HUES64 (cell line): ENCODE measurements around the gene BDKRB1.
"Not testable (repeated sequence)": the region's sequence is repeated elsewhere in the genome, so short reads cannot be mapped to it uniquely, and the experiment has no call there.

Experiments used
- H3K27ac ChIP-seq: 2 replicates; pipeline ENCODE4 v1.7.0; 2013; ENCODE audit warnings: low read depth, low read length, inconsistent platforms
- H3K27me3 ChIP-seq: 2 replicates; pipeline ENCODE4 v1.6.1; 2013; ENCODE audit warnings: mild to moderate bottlenecking, low read length; ENCODE audit not compliant: insufficient read depth
- H3K36me3 ChIP-seq: 2 replicates; pipeline ENCODE4 v1.6.1; 2013; ENCODE audit warnings: mild to moderate bottlenecking, low read length; ENCODE audit not compliant: insufficient read depth
- H3K4me1 ChIP-seq: 2 replicates; pipeline ENCODE4 v1.6.1; 2013; ENCODE audit warnings: mild to moderate bottlenecking, low read length, moderate library complexity; ENCODE audit not compliant: insufficient read depth
- H3K4me3 ChIP-seq: 2 replicates; pipeline ENCODE4 v1.5.1; 2013; ENCODE audit warnings: mild to moderate bottlenecking, low read length, moderate library complexity
- H3K9ac ChIP-seq: 2 replicates; pipeline ENCODE4 v1.6.1; 2013; ENCODE audit warnings: mild to moderate bottlenecking, low read depth, low read length
- H3K9me3 ChIP-seq: 2 replicates; pipeline ENCODE4 v1.6.1; 2013; ENCODE audit warnings: low read depth, low read length; ENCODE audit not compliant: insufficient read depth
- WGBS: fragments of 150-250, 120-280 bp; methylation state at CpG from one replicate; pipeline ENCODE4 v1.1.7; 2013; ENCODE audit warnings: missing lambda C conversion rate; 5-methylcytosine and 5-hydroxymethylcytosine counted together

Gene BDKRB1

GRCh38 chr14:96235426-96235825 is 20.6 kb upstream of the BDKRB1 start:
- WGBS = 76% methylated on average over 4 of the region's 4 CpGs
- H3K4me3 ChIP-seq = no peak overlapping the region
- no peaks in the 10 kb centered on the region for H3K9me3 ChIP-seq
- H3K27me3 ChIP-seq = no peaks in the 10 kb centered on the region
- H3K4me1 ChIP-seq = peaks cover 6% of the 10 kb centered on the region; the same call in 1 of the 2 replicates
- no peak overlapping the region for H3K27ac ChIP-seq
- no peak overlapping the region for H3K9ac ChIP-seq
- H3K36me3 ChIP-seq = no peaks in the 10 kb centered on the region

- no peak overlapping the region for H3K4me3 ChIP-seq
- H3K27ac ChIP-seq = no peak overlapping the region
- WGBS = 98% methylated on average over 2 of the region's 2 CpGs
- no peak overlapping the region for H3K9ac ChIP-seq
- peaks cover 6% of the 10 kb centered on the region; the same call in 1 of the 2 replicates for H3K4me1 ChIP-seq
- H3K9me3 ChIP-seq = no peaks in the 10 kb centered on the region
- H3K27me3 ChIP-seq = no peaks in the 10 kb centered on the region
- no peaks in the 10 kb centered on the region for H3K36me3 ChIP-seq
These were observed 18.4 kb upstream of the BDKRB1 start for GRCh38 chr14:96237641-96238040.

GRCh38 chr14:96238676-96239265 is 17.2 kb upstream of the BDKRB1 start:
- Histone ChIP-seq H3K27ac (no peak overlapping the region), H3K36me3 (no peaks in the 10 kb centered on the region)
- WGBS = 93% methylated on average over 7 of the region's 7 CpGs

GRCh38 chr14:96239711-96240141 is 16.3 kb upstream of the BDKRB1 start:
- Histone ChIP-seq H3K4me3 (no peak overlapping the region), H3K27ac (no peak overlapping the region), H3K9me3 (0 out of 2 replicates have a peak, but pooled peaks cover 8% of the 10 kb centered on the region), H3K4me1 (peaks cover 3% of the 10 kb centered on the region; the same call in 1 of the 2 replicates), H3K36me3 (no peaks in the 10 kb centered on the region), H3K27me3 (no peaks in the 10 kb centered on the region), H3K9ac (no peak overlapping the region)
- WGBS = 88% methylated on average over 9 of the region's 9 CpGs

More at GRCh38 chr14:96238676-96239265, 17.2 kb upstream of the BDKRB1 start:
- Histone ChIP-seq H3K4me3 (no peak overlapping the region), H3K4me1 (peaks cover 6% of the 10 kb centered on the region; the same call in 1 of the 2 replicates), H3K27me3 (no peaks in the 10 kb centered on the region), H3K9ac (no peak overlapping the region), H3K9me3 (0 out of 2 replicates have a peak, but pooled peaks cover 8% of the 10 kb centered on the region)

GRCh38 chr14:96240641-96241040 is 15.4 kb upstream of the BDKRB1 start:
- Histone ChIP-seq H3K27me3 (no peaks in the 10 kb centered on the region), H3K4me3 (no peak overlapping the region), H3K9me3 (0 out of 2 replicates have a peak, but pooled peaks cover 8% of the 10 kb centered on the region), H3K36me3 (no peaks in the 10 kb centered on the region), H3K4me1 (no peaks in the 10 kb centered on the region; the same call in 1 of the 2 replicates), H3K27ac (no peak overlapping the region), H3K9ac (no peak overlapping the region)
- WGBS = 96% methylated on average over 18 of the region's 18 CpGs

- Histone ChIP-seq H3K4me3 (no peak overlapping the region), H3K4me1 (no peaks in the 10 kb centered on the region), H3K9ac (no peak overlapping the region), H3K9me3 (0 out of 2 replicates have a peak, but pooled peaks cover 8% of the 10 kb centered on the region), H3K27me3 (no peaks in the 10 kb centered on the region), H3K36me3 (no peaks in the 10 kb centered on the region), H3K27ac (no peak overlapping the region)
- 96% methylated on average over 6 of the region's 10 CpGs for WGBS
These were observed 13.9 kb upstream of the BDKRB1 start for GRCh38 chr14:96242126-96242525.

GRCh38 chr14:96243785-96244184 is 12.2 kb upstream of the BDKRB1 start:
- Histone ChIP-seq H3K36me3 (no peaks in the 10 kb centered on the region), H3K9me3 (0 out of 2 replicates have a peak, but pooled peaks cover 8% of the 10 kb centered on the region), H3K27ac (no peak overlapping the region), H3K4me1 (no peaks in the 10 kb centered on the region), H3K27me3 (no peaks in the 10 kb centered on the region), H3K4me3 (no peak overlapping the region), H3K9ac (no peak overlapping the region)
- WGBS = 95% methylated on average over 5 of the region's 5 CpGs

GRCh38 chr14:96245074-96245473 is 10.9 kb upstream of the BDKRB1 start:
- not testable (repeated sequence) for H3K36me3 ChIP-seq, H3K4me3 ChIP-seq, H3K9me3 ChIP-seq, H3K27me3 ChIP-seq, H3K9ac ChIP-seq, H3K4me1 ChIP-seq, H3K27ac ChIP-seq
- 87% methylated on average over 3 of the region's 3 CpGs for WGBS

GRCh38 chr14:96245710-96246538 is 10.1 kb upstream of the BDKRB1 start:
- H3K27ac ChIP-seq = no peak overlapping the region
- 94% methylated on average over 3 of the region's 3 CpGs for WGBS
- H3K9ac ChIP-seq = no peak overlapping the region

GRCh38 chr14:96246539-96246847 is 9.5 kb upstream of the BDKRB1 start:
- H3K4me1 ChIP-seq = no peaks in the 10 kb centered on the region
- no peak overlapping the region for H3K27ac ChIP-seq
- H3K9ac ChIP-seq = no peak overlapping the region
- no peaks in the 10 kb centered on the region for H3K27me3 ChIP-seq
- no peaks in the 10 kb centered on the region for H3K36me3 ChIP-seq
- 0 out of 2 replicates have a peak, but pooled peaks cover 8% of the 10 kb centered on the region for H3K9me3 ChIP-seq
- H3K4me3 ChIP-seq = no peak overlapping the region
- 85% methylated on average over 1 of the region's 1 CpG for WGBS

More at GRCh38 chr14:96245710-96246538, 10.1 kb upstream of the BDKRB1 start:
- Histone ChIP-seq H3K36me3 (no peaks in the 10 kb centered on the region), H3K27me3 (no peaks in the 10 kb centered on the region), H3K9me3 (0 out of 2 replicates have a peak, but pooled peaks cover 8% of the 10 kb centered on the region), H3K4me3 (no peak overlapping the region), H3K4me1 (no peaks in the 10 kb centered on the region)

GRCh38 chr14:96247031-96247430 is 9.0 kb upstream of the BDKRB1 start:
- H3K9ac ChIP-seq = no peak overlapping the region

More at GRCh38 chr14:96247031-96247430, 9.0 kb upstream of the BDKRB1 start:
- no peaks in the 10 kb centered on the region for H3K4me1 ChIP-seq
- 91% methylated on average over 6 of the region's 6 CpGs for whole genome bisulfite sequencing
- H3K27ac ChIP-seq = no peak overlapping the region
- no peaks in the 10 kb centered on the region for H3K27me3 ChIP-seq
- 0 out of 2 replicates have a peak, but pooled peaks cover 8% of the 10 kb centered on the region for H3K9me3 ChIP-seq
- no peaks in the 10 kb centered on the region for H3K36me3 ChIP-seq
- no peak overlapping the region for H3K4me3 ChIP-seq
